ENCODE data around the gene TP53I13.

TP53I13 gene

DNA sequence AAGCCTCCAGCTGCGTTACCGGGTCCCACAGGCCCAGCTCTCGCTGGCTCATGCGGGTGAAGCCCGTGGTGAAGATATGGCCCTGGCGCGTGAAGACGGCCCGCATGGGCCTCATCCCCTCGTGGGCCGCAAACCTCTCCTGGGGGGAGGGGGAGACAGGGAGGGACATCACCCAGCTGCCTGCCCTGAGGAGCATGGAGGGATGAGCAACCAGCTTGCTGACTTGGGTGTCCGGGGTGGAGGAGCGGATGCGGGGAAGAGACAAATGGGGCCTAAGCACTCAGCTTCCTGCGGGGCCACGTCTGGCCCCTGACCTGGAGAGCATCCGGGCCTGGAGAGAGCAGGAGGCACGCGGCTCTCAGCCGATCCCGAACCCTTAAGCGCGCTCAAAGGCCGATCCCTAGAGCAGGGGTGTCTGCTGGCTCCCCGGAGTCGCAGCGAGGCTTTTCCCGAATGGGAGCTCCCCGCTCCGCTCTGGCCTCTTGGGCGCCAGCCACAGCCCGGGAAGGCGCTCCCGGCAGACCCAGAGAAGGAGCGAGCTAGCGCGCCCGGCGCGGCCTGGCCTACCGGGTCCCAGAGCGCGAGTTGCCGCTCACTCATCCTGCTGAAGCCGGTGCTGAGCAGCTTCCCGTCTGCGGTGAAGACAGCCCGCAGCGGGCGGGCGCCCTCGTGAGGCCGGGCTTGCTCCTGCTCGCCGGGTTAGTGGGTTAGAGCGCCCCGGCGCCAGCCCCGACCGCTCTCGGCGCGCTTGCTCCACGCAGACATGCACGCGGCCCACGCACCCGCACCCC lies 49.2 kb downstream of the TP53I13 start:
- Histone ChIP-seq H3K4me1 (ENCODE audit: insufficient read depth, low read length, severe bottlenecking) (peaks cover 62% of the 10 kb centered on the region), H3K9ac (ENCODE audit: low read length) (peak overlapping the region; percentile 82), H3K79me2 (ENCODE audit: insufficient read depth, low read length) (no peaks in the 10 kb centered on the region), H3K4me2 (ENCODE audit: low read length) (peak overlapping the region; percentile 82), H3F3A (ENCODE audit: insufficient read depth, low read length) (no peaks in the 10 kb centered on the region), H3K9me3 (ENCODE audit: low read length) (no peaks in the 10 kb centered on the region), H3K9me2 (ENCODE audit: low read depth, low read length) (no peaks in the 10 kb centered on the region), H4K20me1 (ENCODE audit: insufficient read depth, low read length) (no peaks in the 10 kb centered on the region), H3K27me3 (ENCODE audit: insufficient read depth, low read length) (peaks cover 9% of the 10 kb centered on the region; the same call in 1 of the 2 replicates), H3K4me3 (ENCODE audit: low read depth, low read length, poor library complexity, severe bottlenecking) (peak overlapping the region; percentile 63), H3K27ac (ENCODE audit: low read depth, low read length, poor library complexity, severe bottlenecking) (peak overlapping the region; percentile 81), H3K36me3 (ENCODE audit: insufficient read depth, low read length) (no peaks in the 10 kb centered on the region), H2AFZ (ENCODE audit: low read length) (no peak overlapping the region)
- TF ChIP-seq CTCF (IDR thresholded peaks at IDR 0.05; ENCODE audit: low read length): peak; percentile 86
- TF ChIP-seq EZH2 (IDR thresholded peaks at IDR 0.05; ENCODE audit: borderline replicate concordance, low read length): no peak

DNA sequence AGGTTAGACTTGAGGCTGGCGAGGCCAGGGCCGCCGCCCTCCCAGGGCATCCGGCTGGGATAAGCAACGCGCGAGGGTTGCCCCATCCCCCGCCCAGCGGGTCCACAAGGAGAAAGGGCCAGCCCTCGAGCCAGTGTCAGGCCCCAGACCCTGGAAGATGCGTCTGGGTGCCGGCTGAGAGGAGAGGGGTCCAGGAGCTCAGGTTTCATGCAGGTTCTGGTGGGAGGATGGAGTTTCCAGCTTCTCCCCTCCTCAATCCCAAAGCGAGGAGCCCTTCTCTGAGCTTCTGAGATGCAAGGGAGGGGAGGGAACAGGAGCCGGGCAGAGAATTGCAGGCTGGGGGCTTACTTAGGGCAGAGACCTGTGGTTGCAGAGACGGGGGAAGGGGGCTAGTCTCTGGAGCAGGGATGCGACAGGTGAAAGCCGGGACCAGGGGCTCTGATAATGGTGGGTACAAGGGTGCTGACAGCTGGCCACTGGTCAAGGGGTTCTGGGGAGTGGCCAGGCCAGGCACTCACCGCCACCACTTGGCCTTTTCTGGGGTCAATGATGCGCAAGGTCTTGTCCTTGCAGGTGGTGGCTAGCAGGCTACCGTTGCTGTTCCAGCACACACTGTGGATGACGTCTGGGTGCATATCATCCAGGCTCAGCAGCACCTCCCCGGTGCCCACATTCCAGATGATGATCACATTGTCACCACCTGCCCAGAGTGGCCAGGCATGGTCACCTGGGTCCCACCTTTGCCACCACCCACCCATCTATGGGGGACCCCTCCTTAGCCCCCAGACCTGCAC lies 50.0 kb downstream of the TP53I13 start:
- H3K36me3 ChIP-seq (ENCODE audit: insufficient read depth, low read length): no peaks in the 10 kb centered on the region
- peaks cover 64% of the 10 kb centered on the region for H3K4me1 ChIP-seq (ENCODE audit: insufficient read depth, low read length, severe bottlenecking)
- H3K79me2 ChIP-seq (ENCODE audit: insufficient read depth, low read length): no peaks in the 10 kb centered on the region
- TF ChIP-seq EZH2 (IDR thresholded peaks at IDR 0.05; ENCODE audit: borderline replicate concordance, low read length) (no peak), CTCF (IDR thresholded peaks at IDR 0.05; ENCODE audit: low read length) (no peak)
- no peaks in the 10 kb centered on the region for H3K9me3 ChIP-seq (ENCODE audit: low read length)
- H3F3A ChIP-seq (ENCODE audit: insufficient read depth, low read length): no peaks in the 10 kb centered on the region
- H4K20me1 ChIP-seq (ENCODE audit: insufficient read depth, low read length): no peaks in the 10 kb centered on the region
- no peak overlapping the region for H2AFZ ChIP-seq (ENCODE audit: low read length)
- peak overlapping the region; percentile 63 for H3K4me3 ChIP-seq (ENCODE audit: low read depth, low read length, poor library complexity, severe bottlenecking)
- H3K27ac ChIP-seq (ENCODE audit: low read depth, low read length, poor library complexity, severe bottlenecking): no peak overlapping the region
- H3K4me2 ChIP-seq (ENCODE audit: low read length): peak overlapping the region; percentile 82
- H3K9ac ChIP-seq (ENCODE audit: low read length): no peak overlapping the region; the same call in 1 of the 2 replicates
- H3K9me2 ChIP-seq (ENCODE audit: low read depth, low read length): no peaks in the 10 kb centered on the region
- H3K27me3 ChIP-seq (ENCODE audit: insufficient read depth, low read length): peaks cover 9% of the 10 kb centered on the region; the same call in 1 of the 2 replicates

GRCh38 chr17:29619251-29619650 lies 50.8 kb downstream of the TP53I13 start:
- no peaks in the 10 kb centered on the region for H3K9me2 ChIP-seq (ENCODE audit: low read depth, low read length)
- no peak overlapping the region for H3K9ac ChIP-seq (ENCODE audit: low read length)
- no peak overlapping the region for H3K4me2 ChIP-seq (ENCODE audit: low read length)
- H4K20me1 ChIP-seq (ENCODE audit: insufficient read depth, low read length): no peaks in the 10 kb centered on the region
- H3K79me2 ChIP-seq (ENCODE audit: insufficient read depth, low read length): no peaks in the 10 kb centered on the region
- TF ChIP-seq EZH2 (IDR thresholded peaks at IDR 0.05; ENCODE audit: borderline replicate concordance, low read length) (no peak), CTCF (IDR thresholded peaks at IDR 0.05; ENCODE audit: low read length) (peak; percentile 61)
- H3K36me3 ChIP-seq (ENCODE audit: insufficient read depth, low read length): no peaks in the 10 kb centered on the region
- H2AFZ ChIP-seq (ENCODE audit: low read length): no peak overlapping the region
- no peaks in the 10 kb centered on the region for H3F3A ChIP-seq (ENCODE audit: insufficient read depth, low read length)
- H3K27ac ChIP-seq (ENCODE audit: low read depth, low read length, poor library complexity, severe bottlenecking): no peak overlapping the region
- peaks cover 58% of the 10 kb centered on the region for H3K4me1 ChIP-seq (ENCODE audit: insufficient read depth, low read length, severe bottlenecking)
- no peak overlapping the region for H3K4me3 ChIP-seq (ENCODE audit: low read depth, low read length, poor library complexity, severe bottlenecking)
- H3K9me3 ChIP-seq (ENCODE audit: low read length): no peaks in the 10 kb centered on the region
- H3K27me3 ChIP-seq (ENCODE audit: insufficient read depth, low read length): peaks cover 9% of the 10 kb centered on the region; the same call in 1 of the 2 replicates

Data from OCI-LY1 (cell line).